CD4-positive, alpha-beta T cell treated with Interleukin-6 for 4 hours (primary cell): ENCODE measurements around the gene RPS6KA2.
"Not testable (repeated sequence)": the region's sequence is repeated elsewhere in the genome, so short reads cannot be mapped to it uniquely, and the experiment has no call there.

Experiments used
- DNase-seq: peaks from one replicate; pipeline ENCODE4 v3.0.0-alpha.2; 2020; ENCODE audit warnings: mixed read lengths

The RPS6KA2 gene

DNA sequence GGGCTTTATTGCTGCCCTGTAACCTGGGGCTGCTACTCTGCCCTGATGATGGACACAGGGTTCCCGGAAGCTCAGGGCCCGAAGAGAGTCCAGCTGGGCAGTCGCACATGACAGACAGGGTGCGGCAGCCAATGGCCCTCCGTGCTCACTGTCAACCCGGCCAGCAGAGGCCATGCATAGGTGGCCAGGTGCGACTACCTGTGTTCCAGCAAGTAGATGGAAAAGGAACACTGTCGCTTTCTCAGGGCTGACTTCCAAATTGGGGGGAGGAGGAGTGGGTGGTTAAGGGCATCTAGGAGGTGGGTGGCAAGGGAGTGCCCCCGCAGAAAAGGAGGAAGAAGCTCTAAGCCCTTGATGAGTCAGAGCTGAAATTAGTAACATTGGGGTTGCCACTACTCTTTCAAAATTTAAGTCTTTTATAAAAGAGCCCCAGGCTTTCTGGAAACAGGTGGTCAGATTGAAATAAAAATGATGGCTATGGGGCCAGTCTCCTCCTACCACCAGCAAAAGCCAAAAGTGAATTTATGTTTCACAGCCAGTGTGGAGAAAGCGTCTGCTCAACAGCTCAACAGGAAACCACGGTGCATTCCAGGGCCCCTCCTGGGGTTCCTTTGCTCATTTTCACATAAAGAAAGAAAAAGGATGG, 38.2 kb downstream of the RPS6KA2 start:
- DNase-seq = no peak

DNA sequence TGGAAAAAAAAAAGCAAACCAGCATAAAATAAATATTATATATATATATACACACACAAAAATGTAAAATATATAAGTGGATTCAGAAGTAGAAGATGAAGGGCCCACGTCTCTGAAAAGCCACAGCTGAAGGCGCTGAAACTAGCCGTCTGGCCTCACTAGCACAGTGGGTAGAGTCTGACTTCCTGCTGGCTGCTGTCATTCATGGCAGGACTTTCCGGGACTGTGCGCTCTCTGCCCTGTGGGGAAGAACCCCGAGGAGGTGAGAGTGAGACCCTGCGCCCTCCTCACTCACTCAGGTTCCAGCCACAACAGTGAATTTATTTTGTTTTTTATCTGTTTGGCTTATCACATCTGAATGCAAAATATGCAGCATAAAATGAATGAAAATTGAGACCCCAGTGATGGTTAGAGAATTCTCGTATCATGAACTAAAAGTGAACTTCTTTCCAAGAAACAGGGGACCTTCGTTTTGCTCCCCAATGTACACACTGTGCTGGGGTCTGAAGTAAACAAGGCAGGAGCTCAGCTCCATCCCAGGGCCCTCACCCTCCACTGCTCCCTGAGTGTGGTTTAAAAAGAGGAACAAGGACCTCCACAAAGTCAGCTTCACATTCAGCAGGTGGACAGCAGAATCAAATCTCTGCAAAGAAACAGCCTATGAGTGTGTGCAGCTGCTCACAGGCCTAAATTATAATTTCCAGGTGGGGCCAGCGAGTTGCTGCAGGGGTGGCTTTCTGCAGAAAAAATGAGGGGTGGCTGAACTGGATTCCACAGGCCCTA, 39.2 kb downstream of the RPS6KA2 start:
- no peak for DNase-seq

DNA sequence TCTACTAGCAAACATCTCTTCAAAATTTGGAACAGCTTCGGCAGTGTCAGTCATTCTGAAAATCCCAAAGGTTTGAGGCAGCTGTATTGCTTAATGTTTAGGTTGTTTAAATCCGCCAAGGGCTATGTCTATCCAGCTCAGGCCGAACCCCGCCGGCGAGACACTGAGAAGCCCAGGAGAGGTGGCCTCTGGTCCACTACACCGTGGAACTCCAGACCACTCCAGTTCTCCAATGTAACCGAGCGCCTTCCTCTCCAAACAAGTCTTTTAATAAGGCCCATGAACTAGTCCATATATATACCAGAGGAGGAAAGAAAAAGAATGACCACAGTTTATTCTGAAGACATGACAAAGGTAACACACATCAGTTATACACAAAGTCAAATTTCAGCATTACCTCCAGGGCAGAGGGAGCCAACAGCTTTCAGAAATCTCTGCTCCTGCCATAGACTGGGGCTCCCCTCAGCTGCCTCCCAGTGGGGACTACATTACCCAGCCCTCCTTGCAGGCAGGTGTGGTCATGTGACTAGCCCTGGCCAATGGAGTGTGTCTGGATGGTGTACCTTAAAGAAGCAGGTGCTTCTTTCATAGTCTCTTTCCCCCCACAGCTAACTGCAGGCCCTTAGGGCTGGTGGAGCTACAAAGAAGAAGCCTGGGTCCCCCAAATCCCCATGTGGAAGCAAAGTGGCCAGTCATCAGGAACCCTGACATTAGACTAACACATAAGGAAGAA, 40.5 kb downstream of the RPS6KA2 start, which contains the start of gene RAMACL:
Gene RAMACL, minus strand, starts transcription at position 255 of the 733 bp plus-strand sequence. Its CDS starts 201 bp downstream, at position 54.
- DNase-seq = peak; percentile 61

DNA sequence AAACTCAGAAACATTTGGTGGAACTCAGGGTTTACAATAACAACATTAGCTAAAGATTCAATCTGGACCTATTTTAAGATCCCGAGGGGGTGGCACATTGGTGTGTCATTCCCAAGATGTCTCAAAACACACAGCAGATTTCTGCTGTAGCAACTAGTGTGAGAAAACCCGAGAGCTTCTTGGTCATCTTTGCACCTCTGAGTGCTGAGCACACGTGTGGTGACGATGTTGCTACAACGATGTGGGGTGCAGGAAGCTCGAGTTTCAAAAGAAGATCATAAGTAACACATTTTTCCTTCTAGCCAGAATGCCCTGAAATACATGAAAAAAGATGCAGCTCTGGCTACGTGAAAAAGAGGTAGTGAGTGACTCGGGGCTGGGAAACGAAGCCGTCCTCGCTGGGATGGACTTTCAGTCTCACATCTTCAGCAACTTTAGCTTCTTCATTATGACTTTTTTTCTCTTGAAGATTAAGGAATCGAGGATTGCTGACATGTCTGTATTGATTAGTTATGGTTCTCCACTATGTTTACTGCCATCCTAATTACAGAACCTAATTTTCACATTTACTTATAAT, 42.1 kb downstream of the RPS6KA2 start:
- no peak for DNase-seq

DNA sequence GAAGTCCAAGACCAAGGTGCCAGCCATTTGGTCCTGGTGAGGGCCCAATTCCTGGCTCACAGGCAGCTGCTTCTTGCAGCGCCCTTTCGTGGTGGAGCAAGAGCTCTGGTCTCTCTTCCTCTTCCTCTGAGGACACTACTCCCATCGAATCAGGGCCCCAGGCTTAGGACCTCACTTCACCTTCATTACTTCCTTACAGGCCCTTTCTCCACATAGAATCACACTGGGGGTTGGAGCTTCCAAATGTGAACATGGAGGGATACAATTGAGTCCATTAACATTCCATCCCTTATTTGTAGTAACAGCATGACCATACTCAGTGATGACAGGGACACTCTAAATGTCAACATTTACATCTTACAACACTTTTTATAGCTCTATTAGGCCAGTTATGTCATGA, 42.9 kb downstream of the RPS6KA2 start:
- no peak for DNase-seq

DNA sequence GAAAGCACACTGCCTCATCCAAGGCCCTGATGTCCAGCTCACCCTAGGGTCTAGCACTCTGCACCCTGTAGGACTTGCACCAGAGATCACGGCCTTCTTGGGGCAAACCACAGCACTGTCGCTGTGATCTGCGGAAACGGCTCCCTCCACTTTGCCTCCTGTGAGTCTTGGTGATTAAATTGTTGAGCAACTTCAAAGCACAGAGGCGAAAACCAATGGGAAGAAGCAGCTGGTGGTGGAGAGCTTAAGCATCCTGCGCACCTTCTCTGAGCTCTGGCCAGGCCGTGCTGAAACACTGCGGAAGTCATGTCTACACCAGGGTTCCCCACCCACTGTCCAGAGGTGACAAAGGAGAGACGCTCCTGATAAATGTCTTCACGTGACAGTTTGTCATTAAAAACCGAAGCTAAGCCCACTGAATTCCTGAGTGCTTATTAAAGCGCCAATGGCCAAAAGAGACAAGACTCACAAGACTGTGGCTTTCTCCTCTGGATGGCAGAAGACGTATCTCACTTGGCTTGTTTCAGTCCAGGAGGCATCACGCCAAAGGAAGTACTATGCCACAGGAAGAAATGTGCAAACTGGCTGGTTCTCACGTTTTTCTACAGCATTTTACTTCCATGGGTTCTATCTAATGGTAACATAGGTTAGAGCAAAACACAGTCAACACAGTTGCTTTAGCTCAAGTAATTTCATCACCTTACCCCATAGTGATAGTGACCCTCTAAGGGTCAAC, 43.7 kb downstream of the RPS6KA2 start:
- DNase-seq = no peak

DNA sequence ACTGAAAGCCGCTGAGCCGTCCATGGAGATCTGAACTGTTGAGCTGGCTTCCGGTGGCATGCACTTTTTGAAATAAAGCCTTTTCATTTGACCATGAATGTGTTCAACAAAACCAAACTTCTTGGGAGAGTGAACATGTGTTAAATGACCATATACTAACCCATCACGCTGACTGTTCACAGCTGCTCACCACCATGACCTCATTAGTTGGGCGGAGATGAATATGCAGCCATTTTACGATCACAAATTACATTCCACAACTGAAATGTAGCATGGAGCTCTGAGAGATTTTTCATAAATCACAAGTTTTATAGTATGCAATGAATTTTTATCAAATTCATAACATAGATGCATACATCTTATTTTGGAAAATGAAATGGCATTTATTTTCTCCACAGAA, 44.8 kb downstream of the RPS6KA2 start:
- DNase-seq = no peak

DNA sequence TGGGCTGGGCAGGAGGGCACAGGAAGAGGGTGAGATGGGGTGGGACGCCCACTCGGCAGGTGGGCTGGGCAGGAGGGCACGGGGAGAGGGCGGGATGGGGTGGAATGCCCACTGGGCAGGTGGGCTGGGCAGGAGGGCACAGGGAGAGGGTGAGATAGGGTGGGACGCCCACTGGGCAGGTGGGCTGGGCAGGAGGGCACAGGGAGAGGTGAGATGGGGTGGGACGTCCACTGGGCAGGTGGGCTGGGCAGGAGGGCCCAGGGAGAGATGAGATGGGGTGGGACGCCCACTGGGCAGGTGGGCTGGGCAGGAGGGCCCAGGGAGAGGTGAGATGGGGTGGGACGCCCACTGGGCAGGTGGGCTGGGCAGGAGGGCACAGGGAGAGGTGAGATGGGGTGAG, 45.2 kb downstream of the RPS6KA2 start:
- DNase-seq = not testable (repeated sequence)

DNA sequence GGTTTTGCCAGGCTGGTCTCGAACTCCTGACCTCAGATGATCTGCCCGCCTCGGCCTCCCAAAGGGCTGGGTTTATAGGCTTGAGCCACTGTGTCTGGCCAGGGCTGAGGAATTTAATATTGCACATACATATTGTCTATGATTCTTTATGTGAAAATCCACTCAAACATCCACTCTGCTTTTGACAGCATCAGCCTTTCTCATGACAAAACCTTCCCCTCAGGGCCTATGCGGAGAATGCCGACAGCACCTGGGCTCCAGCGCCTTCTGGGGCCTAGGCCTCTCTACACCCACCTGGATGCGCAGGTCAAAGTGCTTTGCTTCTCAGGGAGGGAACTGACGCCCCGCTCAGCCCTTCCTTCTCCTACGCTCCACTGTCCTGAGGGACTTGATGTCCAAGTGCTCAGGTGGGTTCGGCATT, 46.0 kb downstream of the RPS6KA2 start:
- no peak for DNase-seq

DNA sequence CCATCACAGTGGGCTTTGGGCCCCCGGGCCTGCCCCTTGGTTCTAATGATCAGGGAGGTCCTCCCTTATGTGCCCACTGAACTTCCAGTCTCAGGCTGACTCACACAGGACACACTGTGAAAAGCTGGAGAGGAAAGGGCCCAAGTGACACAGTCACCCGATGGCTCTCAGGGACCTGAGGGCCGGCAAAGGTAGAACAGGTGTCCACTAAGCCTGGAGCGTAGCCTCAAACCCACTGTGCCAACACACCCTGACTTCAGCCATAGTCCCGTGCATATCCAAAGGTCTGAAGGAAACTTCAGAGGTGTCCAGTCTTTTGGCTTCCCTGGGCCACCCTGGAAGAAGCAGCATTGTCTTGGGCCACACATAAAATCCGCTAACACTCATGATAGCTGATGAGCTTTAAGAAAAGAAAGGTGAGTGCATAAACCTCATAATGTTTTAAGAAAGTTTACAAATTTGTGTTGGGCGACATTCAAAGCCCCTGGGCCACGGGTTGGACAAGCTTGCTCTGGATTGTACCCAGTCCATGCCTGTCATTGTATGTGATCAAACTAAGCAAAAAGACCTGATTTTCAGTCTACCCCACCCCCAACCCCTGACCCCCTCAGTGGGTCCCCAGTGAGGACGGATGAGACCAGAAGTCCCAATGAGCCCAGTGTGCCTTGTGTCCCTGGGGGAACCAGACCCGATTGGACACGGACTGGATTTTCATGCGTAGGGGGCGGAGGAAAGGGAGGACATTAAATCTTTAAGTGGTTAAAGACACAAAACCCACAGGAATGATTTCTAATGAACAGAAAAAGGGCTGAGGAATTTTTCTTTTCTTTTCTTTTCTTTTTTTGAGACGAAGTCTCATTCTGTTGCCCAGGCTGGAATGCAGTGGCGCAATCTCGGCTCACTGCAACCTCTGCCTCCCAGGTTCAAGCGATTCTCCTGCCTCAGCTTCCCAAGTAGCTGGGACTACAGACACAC, 46.7 kb downstream of the RPS6KA2 start:
- no peak for DNase-seq

DNA sequence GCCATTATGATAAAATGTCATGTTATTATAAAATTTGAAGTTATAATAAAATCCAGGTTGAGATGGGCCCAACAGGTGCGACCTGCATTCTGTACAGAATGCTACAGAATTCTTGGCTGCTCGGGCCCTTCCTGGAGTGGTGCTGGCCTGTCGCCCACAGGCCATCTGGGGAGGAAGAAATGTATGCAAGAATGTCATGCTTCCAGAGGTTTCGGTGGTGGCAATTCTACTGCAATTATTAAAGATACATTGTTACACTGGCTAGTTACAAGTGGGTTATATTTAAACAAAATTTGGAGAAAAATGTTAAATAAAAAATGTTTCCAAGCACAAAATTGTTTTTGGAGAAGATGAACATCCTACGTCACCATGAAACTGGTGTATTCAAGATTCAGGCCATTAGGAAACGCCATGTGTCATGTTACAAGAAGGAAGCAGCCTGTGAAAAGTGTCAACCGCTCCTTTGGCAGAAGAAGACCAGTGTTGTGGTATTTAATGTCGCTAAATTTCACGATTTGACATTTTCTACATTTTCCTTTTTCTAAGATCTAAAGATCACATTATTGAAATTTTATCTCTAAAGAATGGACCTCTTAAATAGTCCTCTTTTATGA, 47.7 kb downstream of the RPS6KA2 start:
- no peak for DNase-seq

DNA sequence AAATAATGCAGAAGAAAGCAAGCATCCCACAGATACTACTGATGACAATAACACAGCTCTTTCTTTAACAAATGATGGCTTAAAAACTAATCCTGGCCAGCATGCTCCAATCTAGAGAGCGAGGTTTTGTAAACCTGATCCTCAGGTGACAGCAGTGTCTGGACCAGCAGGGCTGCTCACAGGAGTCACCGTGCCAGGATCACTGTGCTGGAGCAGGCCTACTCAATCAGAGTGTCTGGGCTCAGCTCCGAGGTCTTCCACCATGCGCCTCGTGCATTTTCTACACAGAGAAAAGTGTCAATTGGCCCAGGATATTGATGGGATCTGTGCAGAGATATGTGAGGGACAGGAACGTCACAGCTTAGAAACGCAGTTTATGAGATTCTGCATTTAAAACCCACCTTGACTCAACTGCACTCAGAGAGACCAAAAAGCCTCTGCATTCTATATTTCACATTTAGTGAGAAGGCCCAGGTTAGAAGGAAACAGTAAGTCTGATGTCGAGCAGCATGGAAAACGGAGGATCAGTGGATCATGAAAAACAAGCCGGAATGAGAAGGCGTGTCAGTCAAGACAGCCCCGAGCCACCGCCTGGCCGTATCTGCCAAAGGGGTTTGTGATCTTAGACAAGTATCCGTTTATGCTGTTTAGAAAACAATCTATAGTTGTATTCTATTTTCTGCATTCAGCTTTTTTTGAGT, 48.4 kb downstream of the RPS6KA2 start:
- no peak for DNase-seq

DNA sequence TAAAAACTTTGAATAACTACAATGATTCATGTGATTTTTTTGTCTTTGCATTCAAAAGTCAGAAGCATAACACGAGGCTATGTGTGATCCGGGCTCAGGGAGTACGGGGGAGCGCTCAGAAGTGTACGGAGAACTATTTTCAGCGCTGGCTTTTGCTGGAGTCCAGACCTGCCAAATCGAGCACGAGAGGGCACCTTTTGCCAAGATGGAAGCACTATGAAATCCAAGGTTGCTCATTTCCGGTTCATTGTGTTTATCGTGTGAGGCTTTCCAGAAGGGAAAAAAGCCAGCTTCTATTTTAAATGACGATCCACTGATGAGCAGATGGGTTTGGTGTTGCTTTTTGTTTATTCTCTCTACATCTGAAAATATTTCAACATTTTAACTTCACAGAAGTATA, 51.8 kb downstream of the RPS6KA2 start:
- DNase-seq = no peak

DNA sequence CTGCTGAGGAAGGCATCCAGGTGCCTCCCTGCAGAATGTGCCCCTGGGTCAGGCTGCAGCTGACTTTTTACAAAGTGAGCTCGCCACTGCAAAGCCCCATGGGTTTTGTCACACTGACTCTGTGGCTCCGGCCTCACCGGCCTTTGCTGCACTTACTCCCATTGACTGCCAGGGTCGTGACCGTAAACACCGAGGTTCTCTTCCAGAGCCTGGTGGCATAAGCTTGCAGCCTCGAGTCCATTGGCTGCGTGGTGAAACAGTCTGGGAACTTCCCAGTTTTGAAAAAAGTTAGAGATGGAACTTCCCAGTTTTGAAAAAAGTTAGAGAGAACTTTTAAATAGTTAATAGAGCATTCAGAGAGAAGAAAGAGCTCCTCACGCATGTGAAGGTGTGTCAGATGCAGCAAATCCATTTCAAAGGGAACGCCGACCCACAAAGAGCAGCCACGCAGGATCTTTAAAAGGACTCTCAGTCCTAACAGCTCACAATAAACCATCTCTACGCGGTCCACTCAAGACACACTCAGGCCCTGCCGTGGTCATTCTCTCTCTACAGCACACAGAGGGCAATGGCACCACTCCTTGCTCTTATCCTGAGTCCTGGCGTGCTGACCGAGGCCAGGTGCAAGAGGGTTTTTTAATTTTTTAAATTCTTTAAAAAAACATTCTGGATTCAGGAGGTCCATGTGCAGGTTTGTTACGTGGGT, 53.4 kb downstream of the RPS6KA2 start:
- DNase-seq = no peak

DNA sequence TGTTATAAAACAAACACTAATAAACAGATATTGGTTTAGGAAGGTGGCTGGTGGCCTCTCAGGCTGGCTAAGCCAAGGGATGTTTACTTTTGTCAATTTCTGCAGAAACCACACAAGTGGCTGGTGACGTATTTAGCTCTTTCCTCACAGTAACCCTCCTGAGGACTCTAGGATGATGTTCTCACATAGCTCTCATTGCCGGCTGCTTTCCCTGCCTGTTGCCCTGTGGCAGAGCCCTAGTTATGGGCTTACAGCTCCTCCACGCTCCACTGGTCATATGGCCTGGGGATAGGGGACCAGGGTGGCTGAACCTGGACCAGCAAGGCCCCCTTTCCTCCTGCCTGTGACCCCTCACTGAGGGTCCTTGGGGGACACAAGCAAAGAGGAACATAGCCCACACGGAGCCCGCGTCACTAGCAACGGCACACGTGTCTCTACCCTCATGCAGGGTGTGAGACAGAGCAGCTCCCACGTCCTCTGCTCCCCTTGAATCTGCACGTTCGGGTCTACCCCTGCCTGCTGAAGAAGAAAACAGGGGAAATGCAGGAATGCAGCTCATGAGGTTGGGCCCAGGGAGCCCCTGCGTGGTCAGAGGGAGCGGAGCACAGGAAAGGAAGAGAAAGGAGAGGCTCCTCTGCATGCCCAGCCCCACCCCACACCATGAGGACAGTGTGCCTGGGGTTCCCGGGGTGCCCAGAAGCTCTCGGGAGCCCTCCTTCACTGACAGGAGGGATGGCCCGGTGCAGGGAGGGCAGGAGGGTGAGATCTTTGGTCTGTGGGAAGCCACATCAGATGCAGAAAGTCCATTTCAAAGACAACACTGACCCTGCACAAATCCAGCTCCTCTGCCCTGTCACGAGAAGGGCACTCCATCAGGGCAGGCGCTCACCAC, 54.4 kb downstream of the RPS6KA2 start:
- no peak for DNase-seq

DNA sequence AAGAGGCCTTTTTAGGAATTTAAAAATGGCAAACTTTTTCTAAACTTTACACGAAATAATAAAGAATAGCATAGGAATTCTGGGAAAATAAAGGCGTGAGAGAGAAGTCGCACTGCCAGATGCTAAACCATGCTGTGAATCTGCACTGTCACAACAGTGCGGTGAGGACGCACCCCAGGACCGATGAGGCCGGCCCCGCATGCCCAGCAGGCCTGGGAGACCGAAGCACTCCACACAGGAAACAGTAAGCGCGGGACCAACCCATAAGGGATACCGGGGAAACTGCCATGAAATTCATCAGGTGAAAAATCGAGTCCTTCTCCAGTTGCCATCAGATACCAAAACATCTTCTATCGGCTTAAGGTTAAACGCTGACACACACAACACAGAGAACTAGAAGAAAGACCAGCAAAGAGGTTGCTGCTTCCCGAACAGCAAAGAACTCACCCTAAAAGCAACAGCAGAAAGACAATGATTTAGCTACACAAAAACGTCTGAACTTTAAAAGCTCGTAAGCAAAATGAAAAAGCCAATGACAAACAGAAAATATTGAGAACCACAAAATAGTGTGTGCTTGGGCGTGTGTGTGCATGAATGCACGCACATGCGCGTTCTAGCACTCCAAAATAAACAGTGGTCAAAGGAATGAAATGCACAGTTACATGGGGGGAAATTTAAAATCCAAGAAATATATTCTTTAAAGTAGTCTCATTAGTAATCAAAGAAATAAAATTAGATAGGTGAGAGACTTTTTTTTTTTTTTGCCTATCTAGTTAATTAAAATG, 55.9 kb downstream of the RPS6KA2 start:
- DNase-seq = no peak

DNA sequence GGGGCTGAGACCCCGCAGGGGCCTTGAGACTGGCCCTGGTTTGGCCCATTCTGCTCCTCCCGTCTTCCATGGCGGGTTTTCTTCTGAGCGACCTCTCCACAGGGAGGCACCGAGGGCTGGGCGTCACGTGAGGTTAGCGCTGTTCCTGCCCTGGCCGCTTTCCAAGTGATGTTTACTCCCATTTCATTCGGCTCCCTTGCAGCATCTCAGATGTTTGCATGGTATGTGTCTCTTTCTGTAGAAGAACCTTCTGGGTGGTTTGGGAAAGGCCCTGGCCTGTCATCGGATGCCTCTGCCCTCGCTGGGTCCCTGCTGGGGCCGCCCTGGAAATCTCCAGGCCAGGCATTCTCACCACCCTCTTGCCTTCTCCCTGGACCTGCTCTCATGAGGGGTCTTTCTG, 57.8 kb downstream of the RPS6KA2 start:
- DNase-seq = no peak

DNA sequence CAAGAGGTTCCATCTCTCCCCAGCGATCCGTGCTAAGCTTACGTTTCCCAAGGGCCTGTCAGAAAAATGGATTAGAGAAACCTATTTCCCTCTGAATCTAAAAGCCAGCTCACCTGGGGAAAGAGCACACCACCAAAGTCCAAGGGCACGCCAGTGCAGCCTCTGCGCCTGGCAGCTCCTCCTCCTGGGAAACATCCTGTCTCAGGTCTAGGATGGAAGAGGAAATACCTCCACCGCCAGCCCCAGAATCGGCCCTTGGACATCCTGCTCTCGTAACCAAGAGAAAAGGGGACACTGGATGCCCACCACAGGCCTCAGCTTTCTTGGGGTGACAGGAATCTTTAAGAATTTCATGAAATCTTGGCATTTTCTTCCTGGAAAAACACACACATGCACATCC, 59.2 kb downstream of the RPS6KA2 start:
- DNase-seq = no peak
